Subcutaneous adipose tissue (tissue), 4 donors: Measurements from ENCODE around the gene LDLRAD4. TPM values are rescaled to one million over a fixed set of nuclear protein-coding genes. Genes with fewer than 3 reads are reported as not detected.

Experiments used
- CTCF ChIP-seq: fragments of 450-650 bp; IDR thresholded peaks from one replicate; pipeline ENCODE4 v1.5.1; 2016; ENCODE audit warnings: low read depth, mild to moderate bottlenecking, control low read depth, antibody characterized with exemption, moderate library complexity
- total RNA-seq, 4 donors: library from RNA; depleted of rRNA; stranded (reverse); fragments of >200 nt; gene quantifications; one replicate each; pipeline ENCODE4 v1.1.0, GENCODE V29; 2016

The LDLRAD4 gene
- total RNA-seq, 4 donors from 2014 or later = 16.4 to 28.4 (median 21.6) TPM

GRCh38 chr18:13298262-13298661, 79.7 kb downstream of the LDLRAD4 start:
- no peak for TF ChIP-seq CTCF

DNA sequence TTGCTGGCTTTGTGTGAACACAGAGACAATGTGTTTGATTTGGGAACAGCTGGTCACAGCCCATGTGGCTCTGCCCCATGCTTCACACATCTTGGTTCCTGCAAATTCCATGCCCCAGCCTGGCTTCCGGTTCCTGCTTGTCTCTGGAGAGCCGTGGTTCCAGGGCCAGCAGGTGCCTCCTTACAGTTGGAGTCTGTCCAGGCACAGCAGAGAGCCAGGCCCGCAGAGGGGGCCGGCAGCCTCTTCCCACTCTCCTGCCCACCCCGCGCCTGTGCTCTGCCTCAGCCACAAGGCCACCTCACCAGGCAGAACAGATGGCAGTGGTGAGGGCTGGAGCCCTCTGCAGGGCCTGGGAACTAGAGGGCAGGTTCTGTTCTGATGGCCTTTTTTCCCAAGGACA, 81.5 kb downstream of the LDLRAD4 start:
- TF ChIP-seq CTCF = no peak

- TF ChIP-seq CTCF = no peak
These were observed 82.2 kb downstream of the LDLRAD4 start for GRCh38 chr18:13300796-13301195.

- TF ChIP-seq CTCF = no peak
These were observed 83.5 kb downstream of the LDLRAD4 start for GRCh38 chr18:13302040-13302439.

- TF ChIP-seq CTCF = no peak
These were observed 84.1 kb downstream of the LDLRAD4 start for GRCh38 chr18:13302457-13303225.

DNA sequence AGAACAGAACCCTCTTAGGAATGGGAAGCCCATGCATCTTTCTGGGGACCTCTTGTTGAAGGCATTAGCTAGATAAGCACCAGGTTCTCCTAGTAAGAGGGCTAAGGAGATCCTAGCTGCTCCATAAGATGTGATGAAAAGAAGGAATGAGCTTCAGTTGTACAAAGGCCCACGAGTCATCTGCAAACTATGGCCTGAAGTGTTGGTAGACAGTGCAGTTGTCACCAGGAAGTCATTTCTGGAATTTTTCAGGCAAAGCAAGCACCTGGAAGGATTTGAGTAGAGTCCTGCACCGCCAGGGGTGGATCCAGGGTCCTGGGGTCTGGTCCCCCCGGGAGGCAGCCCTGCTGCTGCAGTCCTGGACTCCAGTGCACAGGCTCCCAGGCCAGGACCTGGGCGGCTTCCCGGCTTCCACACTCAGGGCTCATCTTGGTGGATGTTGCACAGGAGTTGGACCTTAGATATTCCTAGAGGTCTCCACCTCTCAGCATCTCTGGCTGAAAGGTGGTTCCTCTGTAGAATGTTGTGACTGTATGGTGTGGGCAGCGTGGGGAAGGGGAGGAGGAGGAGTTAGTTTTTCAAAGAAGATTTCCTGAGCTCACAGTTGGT, 85.3 kb downstream of the LDLRAD4 start:
- TF ChIP-seq CTCF = no peak

DNA sequence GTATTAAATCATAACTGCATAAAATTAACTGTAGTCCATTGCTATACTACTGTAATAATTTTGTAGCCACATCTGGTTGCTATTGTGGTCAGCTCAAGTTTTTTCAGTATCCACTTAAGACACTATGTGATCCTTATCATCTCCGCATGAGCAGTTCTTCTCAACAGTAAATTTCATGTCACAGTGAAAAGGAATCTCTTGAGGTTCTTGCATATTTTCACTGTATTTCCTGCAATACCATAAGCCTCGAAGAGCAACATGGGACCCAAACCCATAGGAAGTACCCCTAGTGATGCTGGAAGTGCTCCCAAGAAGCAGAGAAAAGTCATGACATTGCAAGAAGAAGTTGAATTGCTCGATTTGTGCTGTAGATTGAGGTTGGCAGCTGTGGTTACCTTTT, 86.7 kb downstream of the LDLRAD4 start:
- no peak for TF ChIP-seq CTCF
